GM19463 (cell line): Measurements from ENCODE around the gene KHSRP.
A peak's percentile ranks its signal among the peaks of the same experiment; 100 is the strongest.

Experiments
- ATAC-seq: cut with Tn5 transposase; IDR thresholded peaks from one replicate; pipeline ENCODE4 v1.9.1; 2021; ENCODE audit warnings: mild to moderate bottlenecking, moderate library complexity; ENCODE audit not compliant: unreplicated experiment

The KHSRP gene

GRCh38 chr19:6393983-6394412, 30.6 kb downstream of the KHSRP start:
- no peak for ATAC-seq

DNA sequence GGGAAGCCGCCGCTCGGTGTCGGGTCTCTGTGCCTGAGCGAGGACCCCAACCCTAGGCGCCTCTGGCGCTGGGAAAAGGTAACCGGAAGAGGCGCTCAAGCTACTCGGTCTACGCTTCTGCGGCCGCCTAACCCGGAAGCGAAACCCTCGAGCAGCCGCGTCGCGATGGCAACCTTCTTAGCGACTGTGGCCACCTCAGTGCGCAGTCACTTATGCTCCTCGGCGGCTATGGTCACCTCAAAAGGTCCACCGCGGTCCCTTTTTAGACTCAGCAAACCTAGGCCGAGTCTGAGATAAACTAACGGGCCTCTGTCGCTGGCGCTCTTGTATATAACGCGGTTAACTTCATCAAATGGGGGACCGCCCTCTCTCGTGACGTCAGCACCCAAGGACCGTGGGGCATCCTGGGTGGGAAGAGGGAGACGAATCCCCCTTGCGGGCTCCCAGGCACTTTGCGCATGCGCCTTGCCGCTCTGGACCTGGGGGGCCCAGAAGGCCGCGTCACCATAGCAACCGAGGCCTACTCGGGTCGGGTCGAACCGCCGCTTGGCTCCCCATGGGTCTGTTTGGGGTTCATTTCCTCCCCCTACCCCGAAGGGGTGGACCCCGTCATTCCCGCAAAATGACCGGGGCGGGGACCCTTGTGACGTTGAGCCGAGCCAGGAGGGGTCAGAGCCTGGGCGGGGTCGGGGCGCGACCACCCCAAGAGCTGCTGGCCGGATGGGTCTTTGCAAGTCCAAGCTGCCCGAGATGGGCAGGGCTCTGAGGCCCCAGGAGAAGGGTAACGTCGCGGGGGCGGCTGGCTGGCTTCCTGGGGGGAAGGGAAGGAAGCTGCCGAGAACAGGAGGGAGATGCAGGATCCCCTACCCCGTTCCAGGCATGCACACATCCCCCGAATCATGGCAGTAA, 31.3 kb downstream of the KHSRP start, which contains the start of gene GTF2F1:
Gene GTF2F1 (minus strand): TSS at position 91 of the 909 bp plus-strand sequence. CDS start 169 bp downstream, outside the sequence.
- ATAC-seq = peak; percentile 80

DNA sequence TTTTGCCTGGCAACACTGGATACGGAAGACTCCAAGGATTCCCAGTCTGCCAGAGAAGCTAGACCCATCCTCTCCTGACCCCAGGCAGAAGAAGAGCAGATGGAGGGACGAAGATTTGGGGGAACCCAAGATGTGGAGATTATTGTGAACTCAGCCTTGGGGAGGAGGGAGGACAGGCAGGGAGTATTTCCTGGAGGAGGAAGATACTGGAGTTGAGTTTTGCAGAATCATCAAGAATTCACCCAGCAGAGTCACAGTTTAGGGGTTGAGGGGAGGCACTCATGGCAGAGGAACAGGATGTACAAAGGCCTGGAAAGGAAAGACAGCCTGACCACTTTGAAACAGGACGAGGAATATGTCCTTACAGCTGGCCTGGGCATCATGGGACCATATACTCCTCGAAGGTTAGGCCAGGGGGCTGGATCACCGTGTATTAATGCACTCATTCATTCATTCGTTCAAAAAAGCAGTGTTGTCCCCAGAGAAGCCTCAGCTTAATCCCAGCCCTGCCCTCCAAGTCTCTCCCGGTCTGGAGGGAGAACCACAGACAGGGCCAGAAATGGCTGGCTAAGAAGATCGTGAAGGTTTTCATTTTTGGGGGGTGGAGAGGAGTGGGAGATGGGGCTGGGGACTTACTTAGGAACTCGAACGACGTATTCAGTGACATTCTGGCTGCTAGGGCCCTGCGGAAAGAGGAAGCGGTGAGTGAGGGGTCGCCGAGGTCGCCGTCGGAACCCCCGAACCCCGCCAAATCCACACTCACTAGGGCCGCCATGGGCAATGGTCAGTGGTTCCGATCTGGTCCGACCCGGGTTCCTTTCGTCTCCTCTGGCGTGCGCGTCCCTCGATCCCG, 32.2 kb downstream of the KHSRP start:
- ATAC-seq = no peak

GRCh38 chr19:6387372-6387771, 37.2 kb downstream of the KHSRP start:
- ATAC-seq = no peak

DNA sequence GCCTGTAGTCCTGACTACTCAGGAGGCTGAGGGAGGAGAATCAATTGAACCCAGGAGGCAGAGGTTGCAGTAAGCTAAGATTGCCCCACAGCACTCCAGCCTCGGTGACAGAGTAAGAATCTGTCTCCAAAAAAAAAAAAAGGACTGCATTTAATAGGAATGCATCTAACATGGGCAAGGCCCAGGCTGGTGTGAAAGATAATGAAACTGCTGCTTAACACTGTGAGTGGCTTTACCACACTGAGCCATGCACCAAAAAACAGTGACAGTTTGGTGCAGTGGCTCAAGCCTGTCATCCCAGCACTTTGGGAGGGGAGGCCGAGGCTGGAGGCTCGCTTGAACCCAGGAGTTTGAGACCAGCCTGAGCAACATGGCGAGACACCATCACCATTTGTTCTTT, 40.2 kb downstream of the KHSRP start:
- ATAC-seq = no peak

DNA sequence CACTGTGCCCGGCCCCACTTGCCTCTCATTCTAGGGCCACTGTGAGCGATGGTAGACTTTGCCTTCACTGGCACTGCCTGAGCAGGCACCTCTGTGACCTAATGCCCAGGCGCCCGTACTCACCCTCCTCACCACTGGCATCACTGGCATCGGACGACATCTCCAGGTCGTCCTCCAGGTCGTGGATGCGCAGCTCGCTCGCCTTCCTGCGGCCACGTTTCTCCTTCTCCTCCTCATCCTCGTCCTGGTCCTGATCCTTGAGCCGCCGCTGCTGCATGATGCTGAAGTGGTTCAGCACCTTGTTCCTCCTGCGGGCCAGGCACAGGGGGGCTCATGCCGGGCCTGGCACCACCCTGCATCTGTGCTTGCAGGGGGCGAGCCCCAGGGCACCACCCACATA, 41.4 kb downstream of the KHSRP start:
- no peak for ATAC-seq

- ATAC-seq = no peak
Observed at GRCh38 chr19:6381030-6381750, 43.4 kb downstream of the KHSRP start.

GRCh38 chr19:6379744-6380143, 44.9 kb downstream of the KHSRP start:
- no peak for ATAC-seq

DNA sequence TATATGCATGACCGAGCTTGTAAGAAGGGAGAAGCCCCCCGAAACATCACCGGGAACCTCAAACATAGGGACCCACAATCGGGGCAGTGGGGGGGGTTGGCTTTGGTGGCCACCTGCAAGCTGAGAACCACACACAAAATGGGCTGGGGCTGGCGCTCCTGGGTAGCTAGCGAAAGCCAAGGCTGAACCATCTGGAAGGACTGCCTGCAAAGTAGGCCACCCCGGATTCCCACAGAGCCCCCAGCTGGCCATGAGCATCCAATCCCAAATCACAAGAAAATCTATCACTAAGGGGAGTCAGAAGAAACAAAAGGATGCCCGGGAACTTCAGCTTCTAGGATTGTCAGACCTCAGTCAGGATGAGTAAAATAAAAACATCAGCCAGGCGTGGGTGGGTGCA, 46.1 kb downstream of the KHSRP start:
- ATAC-seq = no peak

DNA sequence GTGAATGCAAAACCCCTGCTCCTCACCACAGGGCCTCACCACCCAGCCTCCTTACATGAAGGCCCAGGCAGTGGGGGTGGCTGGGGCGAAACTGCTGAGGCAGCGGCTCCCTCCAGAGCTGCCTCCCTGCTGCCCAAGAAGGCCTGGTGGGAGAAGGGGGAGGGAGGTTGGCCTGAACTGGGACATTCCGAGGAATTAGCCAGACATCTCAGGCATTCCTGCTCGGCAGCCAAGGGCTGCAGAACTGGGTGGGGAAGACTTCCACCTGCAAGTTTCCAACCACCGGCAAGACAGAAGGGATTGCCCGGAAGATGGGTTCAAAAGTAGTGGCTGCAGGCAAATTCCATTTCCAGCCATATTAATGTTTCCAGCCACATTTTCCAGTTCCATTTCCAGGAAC, 46.6 kb downstream of the KHSRP start:
- no peak for ATAC-seq

DNA sequence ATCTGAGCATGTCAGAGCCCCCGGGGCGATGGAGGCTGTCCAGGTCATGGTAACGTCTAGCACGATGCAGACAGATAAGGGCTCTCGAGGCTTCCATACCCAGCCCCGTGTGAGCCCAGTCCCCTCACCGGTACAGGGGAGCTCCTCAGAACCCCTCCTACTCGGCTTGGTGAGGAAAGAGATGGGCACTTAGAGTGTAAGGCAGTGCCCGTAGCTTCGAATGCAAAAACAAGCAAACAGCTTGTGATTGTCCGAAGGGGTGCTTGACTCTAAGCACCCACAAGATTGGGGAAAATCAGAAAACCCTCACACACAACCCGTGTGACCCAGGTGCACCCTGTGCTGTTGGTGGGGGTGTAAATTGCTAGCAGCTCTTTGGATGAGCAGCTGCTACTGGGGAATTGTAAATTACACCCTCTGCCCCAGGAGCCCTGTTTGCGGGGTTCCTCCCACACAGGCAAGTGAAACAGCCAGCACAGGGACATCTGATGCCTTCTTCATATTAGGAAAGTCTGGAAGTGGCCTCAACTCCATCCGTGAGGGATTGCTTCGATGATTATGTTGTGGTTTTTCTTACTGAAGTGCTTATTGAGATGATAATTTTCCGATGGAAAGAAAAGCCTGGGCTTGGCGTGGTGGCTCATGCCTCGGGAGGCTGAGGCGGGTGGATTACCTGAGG, 48.0 kb downstream of the KHSRP start:
- ATAC-seq = no peak

GRCh38 chr19:6375411-6376010, 49.1 kb downstream of the KHSRP start, which contains the start of gene PSPN:
Gene PSPN, minus strand, starts transcription at chr19:6375933. Its CDS starts 84 bp downstream, at chr19:6375849.
- no peak for ATAC-seq

DNA sequence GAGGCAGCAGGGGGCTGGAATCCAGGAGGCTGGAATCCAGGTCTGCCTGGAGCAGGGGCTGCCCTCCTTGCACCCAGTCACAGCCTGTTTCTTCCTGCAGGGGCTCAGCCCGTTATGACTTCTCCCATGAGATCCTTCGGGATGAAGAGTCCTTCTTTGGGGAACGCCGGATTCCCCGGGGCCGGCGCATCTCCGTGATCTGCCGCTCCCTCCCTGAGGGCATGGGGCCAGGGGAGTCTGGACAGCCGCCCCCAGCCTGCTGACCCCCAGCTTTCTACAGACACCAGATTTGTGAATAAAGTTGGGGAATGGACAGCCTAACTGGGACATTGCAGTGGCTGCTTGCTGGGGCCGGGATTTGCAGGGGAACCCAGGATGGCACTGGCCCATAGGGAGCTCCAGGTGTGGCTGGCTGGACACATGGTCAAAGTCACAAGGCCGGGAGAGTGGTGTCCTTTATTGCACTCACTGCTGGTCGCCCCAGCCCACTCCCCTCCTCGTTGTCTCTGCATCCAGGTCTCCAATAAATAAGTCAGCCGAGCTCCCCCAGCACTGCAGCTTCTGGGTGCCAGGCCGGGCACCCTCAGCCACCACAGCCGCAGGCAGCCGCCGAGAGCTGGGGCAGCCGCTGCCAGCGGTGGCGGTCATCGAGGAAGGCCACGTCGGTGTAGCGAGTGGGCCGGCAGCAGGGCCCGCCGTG, 49.8 kb downstream of the KHSRP start:
- no peak for ATAC-seq

DNA sequence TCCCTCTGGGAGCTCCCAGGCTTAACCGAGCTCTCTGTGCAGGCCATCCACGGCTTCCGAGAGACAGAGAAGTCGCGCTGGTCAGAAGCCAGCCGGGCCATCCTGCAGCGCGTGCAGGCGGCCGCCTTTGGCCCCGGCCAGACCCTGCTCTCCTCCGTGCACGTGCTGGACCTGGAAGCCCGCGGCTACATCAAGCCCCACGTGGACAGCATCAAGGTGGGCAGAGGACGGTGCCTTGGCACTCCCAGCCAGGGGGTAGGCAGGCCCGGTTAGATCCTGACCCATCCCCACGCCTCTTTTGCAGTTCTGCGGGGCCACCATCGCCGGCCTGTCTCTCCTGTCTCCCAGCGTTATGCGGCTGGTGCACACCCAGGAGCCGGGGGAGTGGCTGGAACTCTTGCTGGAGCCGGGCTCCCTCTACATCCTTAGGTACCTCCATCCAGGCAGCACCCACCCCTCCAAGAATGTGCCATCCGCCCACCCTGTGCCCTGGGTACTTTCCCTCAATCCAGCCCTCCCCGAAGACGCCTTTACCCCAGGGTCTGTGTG, 50.4 kb downstream of the KHSRP start:
- ATAC-seq = no peak

DNA sequence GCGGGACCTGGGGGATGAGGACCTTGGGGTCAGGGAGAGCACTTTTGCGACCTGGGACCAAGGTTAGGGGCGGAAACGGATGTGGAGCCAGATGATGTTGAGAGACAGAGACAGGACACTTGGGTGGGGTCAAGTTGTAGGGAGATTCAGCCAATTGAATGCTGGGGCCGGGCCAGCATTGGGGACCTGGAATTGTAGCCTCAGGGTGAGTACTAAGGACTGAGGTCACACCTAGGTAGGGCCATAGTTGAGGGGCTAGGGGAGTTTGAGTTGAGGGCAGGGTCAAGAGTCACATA, 50.9 kb downstream of the KHSRP start:
- no peak for ATAC-seq

- peak; percentile 58 for ATAC-seq
Observed at GRCh38 chr19:6373096-6373812, 51.4 kb downstream of the KHSRP start.

DNA sequence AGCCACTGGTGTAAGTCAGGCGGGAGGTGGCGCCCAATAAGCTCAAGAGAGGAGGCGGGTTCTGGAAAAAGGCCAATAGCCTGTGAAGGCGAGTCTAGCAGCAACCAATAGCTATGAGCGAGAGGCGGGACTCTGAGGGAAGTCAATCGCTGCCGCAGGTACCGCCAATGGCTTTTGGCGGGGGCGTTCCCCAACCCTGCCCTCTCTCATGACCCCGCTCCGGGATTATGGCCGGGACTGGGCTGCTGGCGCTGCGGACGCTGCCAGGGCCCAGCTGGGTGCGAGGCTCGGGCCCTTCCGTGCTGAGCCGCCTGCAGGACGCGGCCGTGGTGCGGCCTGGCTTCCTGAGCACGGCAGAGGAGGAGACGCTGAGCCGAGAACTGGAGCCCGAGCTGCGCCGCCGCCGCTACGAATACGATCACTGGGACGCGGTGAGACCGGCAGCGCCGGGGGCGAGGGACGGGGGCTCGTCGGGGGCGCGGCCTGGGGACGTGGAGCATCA, 52.0 kb downstream of the KHSRP start, which contains the start of gene ALKBH7:
Gene ALKBH7 (plus strand): TSS at position 201 of the 502 bp plus-strand sequence. CDS start 27 bp downstream, at position 228.
- ATAC-seq = peak; percentile 76

- no peak for ATAC-seq
Observed at GRCh38 chr19:6364353-6364752, 60.3 kb downstream of the KHSRP start.
